KBM-7 (cell line): ENCODE results near the gene APOBEC3B.
"Not testable (repeated sequence)": the region's sequence is repeated elsewhere in the genome, so short reads cannot be mapped to it uniquely, and the experiment has no call there.

ENCODE experiments used
- DNase-seq: peaks from one replicate; pipeline ENCODE4 v3.0.0-alpha.2; 2015
- in situ Hi-C: fragments of 300-500 bp; cut with MboI; formaldehyde crosslinking; loops from 2 replicates; pipeline ENCODE4 v1.14.3; 2020; ENCODE audit warnings: low sequenced_read_pairs, low pct_unique_long_range_greater_than_20kb, mixed read lengths

The APOBEC3B gene

GRCh38 chr22:38964306-38964705 is 17.8 kb upstream of the APOBEC3B start:
- no peak for DNase-seq
- in situ Hi-C loops, result no loop called here

- in situ Hi-C loops, result no loop called here
- no peak for DNase-seq
Measured at GRCh38 chr22:38964989-38965388, 17.2 kb upstream of the APOBEC3B start.

- in situ Hi-C loops, result no loop called here
- DNase-seq, result no peak
Measured at GRCh38 chr22:38965614-38966379, 16.4 kb upstream of the APOBEC3B start.

- no peak for DNase-seq
- in situ Hi-C loops, result no loop called here
Measured at GRCh38 chr22:38966380-38966702, 15.8 kb upstream of the APOBEC3B start.

GRCh38 chr22:38966942-38967341 is 15.2 kb upstream of the APOBEC3B start:
- no peak for DNase-seq
- in situ Hi-C loops, result no loop called here

- in situ Hi-C loops, result no loop called here
Measured at GRCh38 chr22:38967451-38968450, 14.4 kb upstream of the APOBEC3B start.

GRCh38 chr22:38968801-38969200 is 13.3 kb upstream of the APOBEC3B start:
- no peak for DNase-seq
- in situ Hi-C loops, result no loop called here

More at GRCh38 chr22:38967451-38968450, 14.4 kb upstream of the APOBEC3B start:
- no peak for DNase-seq

- in situ Hi-C loops, result no loop called here
- DNase-seq, result no peak
Measured at GRCh38 chr22:38970551-38970950, 11.6 kb upstream of the APOBEC3B start.

GRCh38 chr22:38971202-38971601 is 10.9 kb upstream of the APOBEC3B start:
- in situ Hi-C loops, result no loop called here
- no peak for DNase-seq

GRCh38 chr22:38971791-38972190 is 10.4 kb upstream of the APOBEC3B start:
- in situ Hi-C loops, result no loop called here
- no peak for DNase-seq

GRCh38 chr22:38972558-38972957 is 9.6 kb upstream of the APOBEC3B start:
- in situ Hi-C loops, result no loop called here
- DNase-seq, result no peak

- in situ Hi-C loops, result no loop called here
- peak; percentile 48 for DNase-seq
Measured at GRCh38 chr22:38973289-38974169, 8.6 kb upstream of the APOBEC3B start.

- in situ Hi-C loops, result no loop called here
- no peak for DNase-seq
Measured at GRCh38 chr22:38974170-38974825, 7.8 kb upstream of the APOBEC3B start.

GRCh38 chr22:38974826-38975175 is 7.3 kb upstream of the APOBEC3B start:
- in situ Hi-C loops, result no loop called here
- no peak for DNase-seq

- in situ Hi-C loops, result not testable (repeated sequence)
- peak; percentile 48 for DNase-seq
Measured at GRCh38 chr22:38977289-38977688, 4.9 kb upstream of the APOBEC3B start.

GRCh38 chr22:38980587-38980986 is 1.6 kb upstream of the APOBEC3B start:
- DNase-seq, in situ Hi-C loops: not testable (repeated sequence)

GRCh38 chr22:38981005-38981991 is 849 bp upstream of the APOBEC3B start:
- in situ Hi-C loops, result no loop called here

GRCh38 chr22:38984224-38984623 is 2.1 kb downstream of the APOBEC3B start:
- peak; percentile 57 for DNase-seq
- in situ Hi-C loops, result no loop called here

More at GRCh38 chr22:38981005-38981991, 849 bp upstream of the APOBEC3B start:
- DNase-seq, result no peak
